ENCODE data around the gene CCL5.

- TF ChIP-seq CTCF (conservative IDR thresholded peaks at IDR 0.05; ENCODE audit: low read depth in 2 of 2) (no peak), POLR2AphosphoS5 (IDR thresholded peaks at IDR 0.05; ENCODE audit: low read depth) (no peak), JUNB (IDR thresholded peaks at IDR 0.05; ENCODE audit: unreplicated experiment) (no peak), CREB1 (CRISPR knock-in tag; IDR thresholded peaks at IDR 0.05; ENCODE audit: low read depth) (no peak), ZNF462 (CRISPR knock-in tag; IDR thresholded peaks at IDR 0.05) (no peak)
Measured at GRCh38 chr17:35842239-35842638, 37.9 kb downstream of the CCL5 start.

Measured in GM23338 (cell line).